SK-N-SH (cell line): ENCODE measurements around the gene MYOM3. TPM values are rescaled to one million over a fixed set of nuclear protein-coding genes. Genes with fewer than 3 reads are reported as not detected.

Experiments
- CTCF ChIA-PET: fragments of 300-600, 350-600 bp; formaldehyde crosslinking; extraction: SDS; loops from one replicate; lab custom pipeline; 2021; lab: Yijun Ruan, JAX
- POLR2A ChIA-PET: fragments of 350-600 bp; sonication (Branson Sonifier 250); formaldehyde crosslinking; extraction: SDS; loops from one replicate; lab custom pipeline; 2020; ENCODE audit warnings: antibody characterized with exemption, inconsistent platforms; lab: Yijun Ruan, JAX
- DNase-seq: peaks from one replicate; pipeline ENCODE4 v3.0.0; 2012
- H2AFZ ChIP-seq: fragments of 200-600 bp; sonication (generic); 2 replicates; pipeline ENCODE4 v1.8.1; 2016; ENCODE audit warnings: antibody characterized with exemption, mild to moderate bottlenecking, low read depth
- H3F3A ChIP-seq: fragments of 200-600 bp; sonication (generic); replicated peaks from 2 replicates; pipeline ENCODE3; 2016; ENCODE audit warnings: antibody characterized with exemption, mild to moderate bottlenecking; ENCODE audit not compliant: insufficient read depth
- H3K27ac ChIP-seq, 2 experiments: fragments of 200-500 bp in 1 of 2; fragments of 200-600 bp in 1 of 2; sonication (Bioruptor generic) in 1 of 2; sonication (generic), shearing (Covaris generic) in 1 of 2; 2 replicates each; pipeline versions ENCODE4 v1.5.1 to v1.6.1; 2014 to 2016; ENCODE audit warnings: low read depth in 2 of 2, inconsistent platforms in 1 of 2, low read length in 1 of 2, mild to moderate bottlenecking in 1 of 2, mixed read lengths in 1 of 2
- H3K27me3 ChIP-seq: fragments of 200-600 bp; sonication (generic), shearing (Covaris generic); 2 replicates; pipeline ENCODE4 v1.6.1; 2016; ENCODE audit warnings: mixed run types; ENCODE audit not compliant: insufficient read depth
- H3K36me3 ChIP-seq, 2 experiments: fragments of 200-500 bp in 1 of 2; fragments of 200-600 bp in 1 of 2; sonication (Bioruptor generic) in 1 of 2; sonication (generic) in 1 of 2; replicated peaks in 1 of 2; 2 replicates each; pipeline versions ENCODE3 to v1.5.1; 2014 to 2016; ENCODE audit warnings: low read length in 1 of 2, mild to moderate bottlenecking in 1 of 2; ENCODE audit not compliant: insufficient read depth in 2 of 2, control insufficient read depth in 1 of 2
- H3K4me1 ChIP-seq, 2 experiments: fragments of 200-500 bp in 1 of 2; fragments of 200-600 bp in 1 of 2; sonication (Bioruptor generic) in 1 of 2; sonication (generic), shearing (Covaris generic) in 1 of 2; 2 replicates each; pipeline versions ENCODE4 v1.5.1 to v1.6.1; 2014 to 2016; ENCODE audit warnings: low read depth in 1 of 2, low read length in 1 of 2, mixed run types in 1 of 2; ENCODE audit not compliant: insufficient read depth in 2 of 2, control insufficient read depth in 1 of 2
- H3K4me2 ChIP-seq: fragments of 200-600 bp; sonication (generic), shearing (Covaris generic); 2 replicates; pipeline ENCODE4 v1.6.1; 2017; ENCODE audit warnings: mixed run types
- H3K4me3 ChIP-seq, 2 experiments: fragments of 200-500 bp in 1 of 2; fragments of 200-600 bp in 1 of 2; sonication (Bioruptor generic) in 1 of 2; sonication (generic), shearing (Covaris generic) in 1 of 2; 2 replicates each; pipeline versions ENCODE4 v1.5.1 to v1.8.1; 2014 to 2016; ENCODE audit warnings: low read depth in 2 of 2, inconsistent platforms in 1 of 2, low read length in 1 of 2, mild to moderate bottlenecking in 1 of 2, mixed read lengths in 1 of 2, moderate library complexity in 1 of 2
- H3K79me2 ChIP-seq: fragments of 200-600 bp; sonication (generic); 2 replicates; pipeline ENCODE4 v1.8.1; 2017; ENCODE audit warnings: mild to moderate bottlenecking; ENCODE audit not compliant: insufficient read depth
- H3K9ac ChIP-seq: fragments of 200-600 bp; sonication (generic); 2 replicates; pipeline ENCODE4 v1.6.1; 2017; ENCODE audit warnings: mixed run types
- H3K9me2 ChIP-seq: fragments of 200-600 bp; sonication (generic); 2 replicates; pipeline ENCODE4 v1.6.1; 2017; ENCODE audit warnings: mixed run types
- H3K9me3 ChIP-seq: fragments of 200-600 bp; sonication (generic); 2 replicates; pipeline ENCODE4 v1.6.1; 2017; ENCODE audit warnings: mixed run types, mild to moderate bottlenecking, moderate library complexity
- H4K20me1 ChIP-seq: fragments of 200-600 bp; sonication (generic); 2 replicates; pipeline ENCODE4 v1.6.1; 2017; ENCODE audit warnings: mild to moderate bottlenecking, mixed run types; ENCODE audit not compliant: insufficient read depth
- CTCF ChIP-seq: fragments of 200-600 bp; sonication (generic); IDR thresholded peaks from 2 replicates; pipeline ENCODE4 v1.6.1; 2017; ENCODE audit warnings: antibody characterized with exemption, mild to moderate bottlenecking, moderate library complexity
- EP300 ChIP-seq, 2 experiments: IDR thresholded peaks; 2 replicates each; pipeline versions ENCODE4 v1.4.0 to v1.6.1; 2012; ENCODE audit warnings: borderline replicate concordance in 1 of 2, low read depth in 1 of 2, low read length in 1 of 2
- EZH2phosphoT487 ChIP-seq: fragments of 200-600 bp; sonication (generic); IDR thresholded peaks from 2 replicates; pipeline ENCODE4 v1.6.1; 2017; ENCODE audit warnings: low read depth, mixed run types, mild to moderate bottlenecking, antibody characterized with exemption, moderate library complexity, borderline replicate concordance
- FOSL2 ChIP-seq: IDR thresholded peaks from 2 replicates; pipeline ENCODE4 v1.4.0; 2012; ENCODE audit warnings: low read depth, mild to moderate bottlenecking, moderate library complexity, borderline replicate concordance
- FOXM1 ChIP-seq: IDR thresholded peaks from 2 replicates; pipeline ENCODE4 v1.4.0; 2012; ENCODE audit warnings: low read depth, mild to moderate bottlenecking
- GABPA ChIP-seq: IDR thresholded peaks from 2 replicates; pipeline ENCODE4 v1.4.0; 2012; ENCODE audit warnings: low read depth, mild to moderate bottlenecking
- GATA2 ChIP-seq: sonication (generic); formaldehyde crosslinking; IDR thresholded peaks from 2 replicates; pipeline ENCODE4 v1.5.0; 2020; ENCODE audit warnings: mild to moderate bottlenecking, missing genetic modification reagents
- JUND ChIP-seq: IDR thresholded peaks from 2 replicates; pipeline ENCODE4 v1.4.0; 2012
- MAX ChIP-seq: IDR thresholded peaks from 2 replicates; pipeline ENCODE4 v1.4.0; 2012; ENCODE audit warnings: low read depth
- NRF1 ChIP-seq: IDR thresholded peaks from 2 replicates; pipeline ENCODE4 v1.6.1; 2012; ENCODE audit warnings: low read depth, mild to moderate bottlenecking, low read length
- PBX3 ChIP-seq: IDR thresholded peaks from 2 replicates; pipeline ENCODE4; 2012
- POLR2AphosphoS5 ChIP-seq: IDR thresholded peaks from 2 replicates; pipeline ENCODE4 v1.6.1; 2012; ENCODE audit warnings: low read depth, low read length
- RAD21 ChIP-seq: IDR thresholded peaks from 2 replicates; pipeline ENCODE4 v1.6.1; 2012; ENCODE audit warnings: mild to moderate bottlenecking, low read length
- REST ChIP-seq: IDR thresholded peaks from 2 replicates; pipeline ENCODE4 v1.6.1; 2012; ENCODE audit warnings: mild to moderate bottlenecking, low read depth, low read length, moderate library complexity
- RFX5 ChIP-seq: IDR thresholded peaks from 2 replicates; pipeline ENCODE4 v1.6.1; 2012; ENCODE audit warnings: mild to moderate bottlenecking, improper control_type of control experiment, low read length
- RXRA ChIP-seq: IDR thresholded peaks from 2 replicates; pipeline ENCODE4 v1.4.0; 2012; ENCODE audit warnings: low read depth, mild to moderate bottlenecking, borderline replicate concordance
- SIN3A ChIP-seq: IDR thresholded peaks from 2 replicates; pipeline ENCODE4 v1.6.1; 2012; ENCODE audit warnings: low read depth, mild to moderate bottlenecking, low read length, moderate library complexity, borderline replicate concordance
- USF1 ChIP-seq: IDR thresholded peaks from 2 replicates; pipeline ENCODE4 v1.4.0; 2012; ENCODE audit warnings: low read depth, borderline replicate concordance
- USF2 ChIP-seq: fragments of 150-350 bp; IDR thresholded peaks from 2 replicates; pipeline ENCODE4 v1.6.1; 2017; ENCODE audit warnings: antibody characterized with exemption, low read length, low read depth, borderline replicate concordance
- ZBTB33 ChIP-seq: IDR thresholded peaks from 2 replicates; pipeline ENCODE4 v1.4.0; 2012; ENCODE audit warnings: low read depth, borderline replicate concordance
- WGBS: methylation state at CpG from one replicate; pipeline ENCODE4 v1.1.6; 2017; ENCODE audit warnings: low lambda C conversion rate; 5-methylcytosine and 5-hydroxymethylcytosine counted together
- polyA plus RNA-seq, 3 experiments: library from polyadenylated mRNA; depleted of rRNA; stranded (reverse); fragments of >200 nt; gene quantifications; 2 replicates each; pipeline ENCODE4 v1.2.3, GENCODE V29; 2012

Gene MYOM3
- polyA plus RNA-seq, 1 of the 3 experiments (the other 2 are of a cell fraction) = 0.02 TPM

- Histone ChIP-seq H3K4me2 (no peak overlapping the region), H2AFZ (no peak overlapping the region), H3F3A (peaks cover 3% of the 10 kb centered on the region)
- POLR2A ChIA-PET = no interaction called here
- no peak for TF ChIP-seq JUND
- no peak for TF ChIP-seq ZBTB33
- no peak for TF ChIP-seq GABPA
- TF ChIP-seq REST = no peak
- TF ChIP-seq USF2 = no peak
- no peak for TF ChIP-seq RFX5
- TF ChIP-seq EZH2phosphoT487 = no peak
- no peak for TF ChIP-seq NRF1
- no peak for TF ChIP-seq FOXM1
- TF ChIP-seq GATA2 (CRISPR knock-in tag) = no peak
- TF ChIP-seq CTCF = no peak
- no peak for TF ChIP-seq SIN3A
- no peak for TF ChIP-seq RXRA
- no peak for TF ChIP-seq FOSL2
- no peak for TF ChIP-seq RAD21
- no peak for TF ChIP-seq MAX
- TF ChIP-seq PBX3 = no peak
- no peak for TF ChIP-seq EP300 (IDR thresholded peaks at IDR 0.05; ENCODE audit: borderline replicate concordance in 1 of 2, low read depth in 1 of 2, low read length in 1 of 2)
- no peak for TF ChIP-seq USF1
- TF ChIP-seq POLR2AphosphoS5 = no peak
- TF ChIP-seq, all 33 proteins: peak for 0
- no peaks in the 10 kb centered on the region for H4K20me1 ChIP-seq
- no peak for DNase-seq
- H3K27me3 ChIP-seq = no peaks in the 10 kb centered on the region
- 100% methylated on average over 3 of the region's 7 CpGs for whole genome bisulfite sequencing
- H3K27ac ChIP-seq = no peak overlapping the region
- CTCF ChIA-PET = interaction anchor here (1.0 to 3.5 kb wide), 2 partner anchors 34 to 46 kb away, joined by 3 to 19 read pairs; no protein-coding TSS in a partner anchor
- peaks cover 10 to 30% of the 10 kb centered on the region in 2 experiments; a peak in 2 of 4 replicates for H3K4me1 ChIP-seq
- H3K9me2 ChIP-seq = no peaks in the 10 kb centered on the region
- no peak overlapping the region for H3K4me3 ChIP-seq
- H3K9me3 ChIP-seq = no peaks in the 10 kb centered on the region
- H3K36me3 ChIP-seq = no peaks in the 10 kb centered on the region
- no peak overlapping the region for H3K9ac ChIP-seq
- H3K79me2 ChIP-seq = no peaks in the 10 kb centered on the region
Measured at GRCh38 chr1:24104854-24105253, 7.1 kb downstream of the MYOM3 start.
